Measurements from ENCODE around the gene IKZF1.

DNA sequence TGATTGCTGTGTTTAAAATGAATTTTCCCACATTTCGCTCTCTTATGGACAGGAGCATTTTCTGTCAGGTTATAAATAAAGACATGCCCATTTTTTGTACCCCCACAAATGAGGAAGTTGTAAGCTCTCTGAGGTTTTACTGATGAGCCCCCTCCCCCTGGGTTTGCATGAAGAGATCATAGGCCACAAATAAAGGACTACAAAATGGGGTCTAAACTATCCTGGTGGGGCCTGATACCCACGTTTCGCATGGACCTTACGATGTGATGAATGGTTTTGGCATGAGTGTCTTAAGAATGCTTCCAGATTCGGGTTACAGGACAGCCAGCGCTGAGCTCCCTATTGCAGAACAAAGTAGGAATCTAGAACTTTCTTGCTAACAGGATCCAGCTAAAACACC, 5.8 kb downstream of the IKZF1 start:
- TF ChIP-seq EZH2 (IDR thresholded peaks at IDR 0.05) (no peak), POLR2AphosphoS5 (IDR thresholded peaks at IDR 0.05; ENCODE audit: borderline replicate concordance, low read depth, low read length) (no peak)
